Measurements from ENCODE around the gene TNNT1. TPM values are rescaled to one million over a fixed set of nuclear protein-coding genes. Genes with fewer than 3 reads are reported as not detected.

TNNT1 gene
- total RNA-seq, 4 donors from 2014 or later, result 13.6 to 46.7 (median 19.6) TPM

DNA sequence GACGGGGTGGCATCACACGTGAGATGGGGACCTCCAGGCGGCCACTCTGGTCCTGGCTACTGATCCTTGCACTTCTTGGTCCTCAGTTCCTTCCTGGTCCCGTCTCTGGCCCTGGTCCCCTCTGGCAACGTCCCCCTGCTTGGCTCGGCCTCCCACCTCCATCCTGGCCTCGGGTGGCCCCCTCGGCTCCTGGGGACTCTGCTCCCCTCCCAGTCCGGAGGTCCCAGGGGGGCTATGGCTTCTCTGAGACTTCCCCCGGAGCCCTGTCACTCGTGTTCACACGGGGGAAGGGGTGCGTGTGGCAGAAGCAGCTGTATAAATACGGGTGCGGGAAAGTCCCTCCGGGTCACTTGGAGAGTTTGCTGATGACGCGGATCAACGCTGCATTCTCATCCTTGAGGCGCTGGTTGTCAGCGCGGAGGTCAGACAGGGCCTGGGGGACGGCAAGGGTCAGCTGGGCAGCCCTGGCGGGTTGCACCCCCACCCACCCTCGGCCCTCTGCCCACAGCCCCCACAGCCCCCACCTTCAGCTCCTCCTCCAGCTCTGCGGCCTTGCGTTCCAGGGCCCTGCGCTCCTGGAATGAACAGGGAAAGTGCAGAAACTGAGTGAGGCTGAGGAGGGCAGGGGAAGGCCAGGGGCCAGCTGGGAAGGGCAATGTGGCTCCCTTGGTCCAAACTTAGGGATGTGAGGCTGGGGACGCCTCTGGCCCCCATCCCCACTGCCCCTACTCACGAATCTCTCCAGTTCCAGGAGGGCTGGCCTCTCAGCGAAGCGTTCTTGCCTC, 57.7 kb downstream of the TNNT1 start:
- peak in 1 of 2 donors; percentile 58 for DNase-seq (ENCODE audit: low spot score in 2 of 2)
- H3K4me3 ChIP-seq, result no peak overlapping the region
- H3K27me3 ChIP-seq, result peaks cover 2% of the 10 kb centered on the region
- 88% methylated on average over 24 of the region's 32 CpGs for WGBS
- no peak overlapping the region for H3K27ac ChIP-seq
- peaks cover 24% of the 10 kb centered on the region for H3K4me1 ChIP-seq
- TF ChIP-seq, protein P1, sequence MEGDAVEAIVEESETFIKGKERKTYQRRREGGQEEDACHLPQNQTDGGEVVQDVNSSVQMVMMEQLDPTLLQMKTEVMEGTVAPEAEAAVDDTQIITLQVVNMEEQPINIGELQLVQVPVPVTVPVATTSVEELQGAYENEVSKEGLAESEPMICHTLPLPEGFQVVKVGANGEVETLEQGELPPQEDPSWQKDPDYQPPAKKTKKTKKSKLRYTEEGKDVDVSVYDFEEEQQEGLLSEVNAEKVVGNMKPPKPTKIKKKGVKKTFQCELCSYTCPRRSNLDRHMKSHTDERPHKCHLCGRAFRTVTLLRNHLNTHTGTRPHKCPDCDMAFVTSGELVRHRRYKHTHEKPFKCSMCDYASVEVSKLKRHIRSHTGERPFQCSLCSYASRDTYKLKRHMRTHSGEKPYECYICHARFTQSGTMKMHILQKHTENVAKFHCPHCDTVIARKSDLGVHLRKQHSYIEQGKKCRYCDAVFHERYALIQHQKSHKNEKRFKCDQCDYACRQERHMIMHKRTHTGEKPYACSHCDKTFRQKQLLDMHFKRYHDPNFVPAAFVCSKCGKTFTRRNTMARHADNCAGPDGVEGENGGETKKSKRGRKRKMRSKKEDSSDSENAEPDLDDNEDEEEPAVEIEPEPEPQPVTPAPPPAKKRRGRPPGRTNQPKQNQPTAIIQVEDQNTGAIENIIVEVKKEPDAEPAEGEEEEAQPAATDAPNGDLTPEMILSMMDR (IDR thresholded peaks at IDR 0.05), result no peak
- TF ChIP-seq POLR2A (IDR thresholded peaks at IDR 0.05), result no peak
- no peak for TF ChIP-seq POLR2AphosphoS5 (IDR thresholded peaks at IDR 0.05)
- TF ChIP-seq EP300 (IDR thresholded peaks at IDR 0.05), result no peak
- H3K36me3 ChIP-seq, result peaks cover 49% of the 10 kb centered on the region
- no peaks in the 10 kb centered on the region for H3K9me3 ChIP-seq

DNA sequence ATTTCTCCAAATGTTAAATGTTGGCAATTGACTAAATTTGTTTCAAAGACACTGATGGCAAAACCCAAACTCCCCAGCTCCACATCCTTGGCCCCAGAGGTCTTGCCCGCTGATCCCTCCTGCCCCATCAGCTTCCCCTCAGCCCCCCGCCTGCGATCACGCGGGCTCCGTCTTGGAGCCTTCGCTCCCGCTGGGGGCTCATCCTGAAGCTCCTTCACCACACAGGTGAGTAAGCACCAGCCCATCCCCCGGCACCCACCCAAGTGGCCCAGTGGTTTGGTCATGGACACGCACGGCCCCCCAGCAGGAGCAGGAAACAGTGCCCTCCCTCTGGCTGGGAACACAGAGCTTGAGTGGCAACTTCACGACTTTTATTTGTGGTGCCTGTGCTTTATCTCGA, 58.4 kb downstream of the TNNT1 start:
- no peak for TF ChIP-seq POLR2A (IDR thresholded peaks at IDR 0.05)

DNA sequence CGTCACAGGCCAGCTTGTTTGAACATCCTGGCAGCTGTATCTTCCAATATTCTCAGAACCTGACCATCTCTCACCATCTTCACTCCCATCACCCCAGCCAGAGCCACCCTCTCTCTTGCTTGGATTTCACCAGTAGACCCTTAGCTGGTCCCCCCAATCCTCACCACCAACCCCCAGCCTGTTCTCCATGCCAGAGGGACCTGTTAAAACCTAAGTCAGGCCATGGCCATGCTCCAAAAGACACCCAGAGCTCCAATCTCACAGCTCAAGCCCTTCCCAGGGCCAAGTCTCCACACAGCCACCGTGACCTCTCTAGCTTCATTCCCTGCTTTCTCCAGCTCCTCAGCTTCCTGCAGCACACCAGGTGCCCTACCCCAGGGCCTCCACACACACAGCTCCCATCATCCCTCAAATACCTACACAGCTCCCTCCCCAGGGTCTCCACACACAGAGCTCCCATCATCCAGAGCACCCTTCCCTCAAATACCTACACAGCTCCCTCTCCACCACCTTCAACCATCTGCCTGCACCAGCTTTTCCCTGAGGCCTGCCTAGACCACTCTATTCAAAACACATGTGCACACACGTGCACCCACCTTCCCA, 59.6 kb downstream of the TNNT1 start:
- Histone ChIP-seq H3K4me1 (peaks cover 28% of the 10 kb centered on the region), H3K4me3 (no peak overlapping the region), H3K27ac (no peak overlapping the region), H3K27me3 (peaks cover 16% of the 10 kb centered on the region), H3K36me3 (peaks cover 32% of the 10 kb centered on the region), H3K9me3 (no peaks in the 10 kb centered on the region)
- peak in 1 of 2 donors; percentile 56 for DNase-seq (ENCODE audit: low spot score in 2 of 2)
- 90% methylated on average over 3 of the region's 3 CpGs for WGBS
- TF ChIP-seq EP300 (IDR thresholded peaks at IDR 0.05), result no peak
- no peak for TF ChIP-seq POLR2A (IDR thresholded peaks at IDR 0.05)
- TF ChIP-seq, protein P1 (IDR thresholded peaks at IDR 0.05), result no peak
- no peak for TF ChIP-seq POLR2AphosphoS5 (IDR thresholded peaks at IDR 0.05)

More for the DNA sequence above, 58.4 kb downstream of the TNNT1 start:
- peak in 1 of 2 donors; percentile 59 for DNase-seq (ENCODE audit: low spot score in 2 of 2)
- peaks cover 42% of the 10 kb centered on the region for H3K36me3 ChIP-seq
- H3K9me3 ChIP-seq, result no peaks in the 10 kb centered on the region
- no peak overlapping the region for H3K27ac ChIP-seq
- peaks cover 28% of the 10 kb centered on the region for H3K4me1 ChIP-seq
- H3K4me3 ChIP-seq, result no peak overlapping the region
- WGBS, result 92% methylated on average over 13 of the region's 13 CpGs
- peaks cover 8% of the 10 kb centered on the region for H3K27me3 ChIP-seq

DNA sequence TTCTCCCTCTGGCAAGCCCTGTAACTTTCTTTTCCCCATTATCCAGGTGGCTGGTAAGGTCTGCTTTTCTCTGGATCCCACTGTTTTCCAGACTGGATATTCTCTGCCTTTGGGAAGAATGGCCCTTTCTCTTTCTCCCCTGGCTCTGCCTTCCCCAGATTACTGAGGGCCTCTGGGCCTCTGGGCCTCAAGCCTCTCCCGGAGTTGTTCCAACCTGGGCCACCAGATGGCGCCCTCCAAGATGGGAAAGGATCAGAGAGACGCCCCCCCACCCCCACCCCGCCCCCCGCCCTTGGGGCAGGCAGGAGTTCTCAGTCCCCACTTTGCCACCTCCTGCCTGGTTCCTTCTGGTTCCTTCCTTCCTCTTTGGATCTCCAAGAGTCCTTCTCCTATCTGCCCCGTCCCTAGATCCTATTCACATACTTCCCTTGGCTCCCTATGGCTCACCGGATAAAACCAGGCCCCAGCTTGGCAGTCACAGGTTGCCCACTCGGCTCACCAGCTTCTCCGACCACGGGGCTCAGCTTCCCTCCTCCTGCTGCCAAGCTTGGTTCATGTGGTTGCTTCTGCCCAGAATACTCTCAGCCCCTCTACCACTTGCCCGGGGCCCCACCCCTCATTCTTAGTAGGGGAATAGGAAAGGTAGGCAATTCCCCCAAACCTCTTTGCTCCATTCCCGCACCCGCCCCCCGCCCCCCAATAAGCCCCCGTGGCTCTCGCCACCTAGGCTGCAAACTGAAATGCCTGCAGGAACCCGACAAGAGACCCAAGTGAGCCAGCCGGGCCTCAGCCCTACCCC, 60.3 kb downstream of the TNNT1 start:
- Histone ChIP-seq H3K4me1 (peaks cover 28% of the 10 kb centered on the region), H3K27ac (no peak overlapping the region), H3K36me3 (peaks cover 29% of the 10 kb centered on the region), H3K9me3 (no peaks in the 10 kb centered on the region), H3K27me3 (peaks cover 23% of the 10 kb centered on the region), H3K4me3 (no peak overlapping the region)
- 46% methylated on average over 15 of the region's 18 CpGs for WGBS
- DNase-seq (ENCODE audit: low spot score in 2 of 2), result peak in 1 of 2 donors; percentile 90
- TF ChIP-seq EP300 (IDR thresholded peaks at IDR 0.05), result no peak
- TF ChIP-seq, protein P1 (IDR thresholded peaks at IDR 0.05), result peak; percentile 19 to 89

DNA sequence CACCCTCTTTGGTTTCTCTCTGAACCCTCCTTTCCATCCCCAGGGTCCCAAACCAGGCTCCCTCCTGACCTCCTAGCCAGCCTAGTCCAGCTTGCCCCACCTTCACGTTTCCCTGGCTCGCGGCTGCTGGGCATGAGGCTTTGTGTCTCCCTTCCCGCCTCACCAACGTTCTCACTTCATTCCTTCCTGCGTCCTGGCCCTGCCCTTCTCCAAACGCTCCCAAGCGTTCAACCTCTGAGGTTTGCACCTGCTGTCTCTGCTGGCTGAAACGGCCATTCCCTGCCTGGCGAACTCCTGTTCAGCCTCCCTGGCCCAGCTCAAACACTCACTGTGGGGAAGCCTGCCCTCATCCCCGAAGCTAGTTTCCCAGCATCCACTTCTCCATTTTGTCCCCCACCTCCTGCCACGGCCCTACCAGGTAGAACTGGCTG, 61.0 kb downstream of the TNNT1 start:
- 50% methylated on average over 12 of the region's 12 CpGs for WGBS
- Histone ChIP-seq H3K9me3 (no peaks in the 10 kb centered on the region), H3K27me3 (peaks cover 30% of the 10 kb centered on the region), H3K36me3 (peaks cover 28% of the 10 kb centered on the region), H3K4me3 (peak overlapping the region; percentile 51), H3K27ac (no peak overlapping the region), H3K4me1 (peaks cover 28% of the 10 kb centered on the region)
- peak in 1 of 2 donors; percentile 60 for DNase-seq (ENCODE audit: low spot score in 2 of 2)
- TF ChIP-seq POLR2AphosphoS5 (IDR thresholded peaks at IDR 0.05) (no peak), POLR2A (IDR thresholded peaks at IDR 0.05) (no peak), EP300 (IDR thresholded peaks at IDR 0.05) (no peak)
- TF ChIP-seq, protein P1 (IDR thresholded peaks at IDR 0.05), result no peak

Data from suprapubic skin (tissue), 4 donors.